ENCODE measurements around the gene ST7.

The ST7 gene

DNA sequence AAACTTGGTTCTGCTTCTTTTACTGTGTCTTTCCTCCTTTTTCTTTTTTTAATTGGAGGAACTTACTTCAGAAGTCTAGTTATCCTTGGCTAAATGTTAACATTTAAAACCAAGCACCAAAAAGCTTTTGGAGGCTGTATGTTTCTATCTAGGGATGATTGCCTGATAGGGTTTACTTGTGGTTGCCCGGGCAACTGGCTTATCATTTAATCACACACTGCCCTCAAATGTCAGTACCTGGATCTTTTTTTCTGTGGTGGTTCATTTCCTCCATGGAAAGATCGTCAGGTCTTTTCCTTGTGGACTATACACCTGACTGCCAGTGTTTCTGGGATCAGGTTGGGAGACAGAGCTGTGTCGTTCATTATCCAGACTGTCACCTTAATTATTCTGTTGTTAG is 196.4 kb downstream of the ST7 start:
- no peak for TF ChIP-seq JUND (IDR thresholded peaks at IDR 0.05; ENCODE audit: low read depth)
- DNase-seq (ENCODE audit: low read depth in 1 of 2, low spot score in 1 of 2): no peak
- in situ Hi-C loops (cut with HindIII; ENCODE audit: low pct_unique_long_range_greater_than_20kb, low sequenced_read_pairs): no loop called here

DNA sequence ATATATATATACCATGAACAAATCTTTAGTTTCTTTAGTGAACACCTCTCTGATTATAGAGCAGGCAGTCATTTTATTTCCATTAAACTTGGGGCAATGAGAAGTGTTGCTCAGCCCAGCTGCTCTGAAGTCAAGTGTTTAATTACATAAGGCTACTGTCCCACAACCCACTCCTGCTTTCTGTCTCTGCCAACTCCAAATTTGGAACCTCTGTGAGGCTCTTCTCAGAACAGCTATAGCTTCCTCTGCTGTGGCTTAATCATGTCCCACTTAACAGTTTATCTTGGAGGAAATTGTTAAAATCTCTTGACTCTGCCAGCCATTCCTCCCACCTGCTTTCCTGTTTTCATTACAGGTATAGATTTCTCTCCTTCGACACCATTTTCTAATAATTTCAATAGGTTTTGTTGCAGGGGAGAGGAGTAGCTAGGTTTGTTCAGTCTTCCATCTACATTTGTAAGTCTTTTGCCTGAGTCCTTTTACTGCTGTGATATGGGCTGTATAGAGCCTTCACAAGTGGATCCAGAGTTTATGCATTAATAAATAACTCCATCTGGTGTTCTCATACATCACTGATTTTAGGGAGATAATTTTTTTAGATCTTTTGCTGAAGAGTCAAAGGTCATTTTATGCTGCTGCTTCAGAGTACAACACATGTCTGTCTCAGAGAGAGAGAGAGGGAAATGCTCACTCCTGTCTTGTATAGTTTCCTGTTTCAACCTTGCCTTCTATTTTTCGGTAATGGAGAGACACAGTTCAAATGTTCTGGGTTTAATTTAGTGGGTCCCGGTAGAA is 199.1 kb downstream of the ST7 start:
- in situ Hi-C loops (cut with HindIII; ENCODE audit: low pct_unique_long_range_greater_than_20kb, low sequenced_read_pairs): no loop called here
- DNase-seq (ENCODE audit: low read depth in 1 of 2, low spot score in 1 of 2): no peak
- TF ChIP-seq JUND (IDR thresholded peaks at IDR 0.05; ENCODE audit: low read depth): no peak

DNA sequence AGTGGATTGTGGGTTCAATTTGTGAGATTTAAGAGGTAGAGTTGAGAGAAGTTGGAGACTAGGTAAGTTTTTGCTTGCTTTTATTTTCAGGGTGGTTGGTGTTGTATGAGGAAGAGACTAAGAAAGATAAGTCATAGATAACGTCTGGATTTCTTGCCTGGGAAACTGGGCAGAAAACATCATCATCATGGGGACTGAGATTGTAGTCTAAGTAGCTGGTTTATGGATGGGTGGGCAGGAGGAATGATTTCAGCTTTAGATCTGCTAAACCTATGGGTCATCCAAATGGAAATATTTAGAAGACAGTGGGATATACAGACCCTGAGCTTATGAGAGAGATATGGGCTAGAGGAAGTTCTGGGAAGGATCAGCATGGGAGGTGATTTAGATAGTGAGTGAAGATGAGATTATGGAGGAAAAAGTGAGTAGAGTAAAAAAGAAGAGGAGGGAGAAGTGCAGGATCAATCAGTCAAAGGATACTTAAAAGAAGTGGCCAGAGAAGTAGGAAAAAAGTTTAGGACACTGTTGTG is 199.8 kb downstream of the ST7 start:
- in situ Hi-C loops (cut with HindIII; ENCODE audit: low pct_unique_long_range_greater_than_20kb, low sequenced_read_pairs): no loop called here

DNA sequence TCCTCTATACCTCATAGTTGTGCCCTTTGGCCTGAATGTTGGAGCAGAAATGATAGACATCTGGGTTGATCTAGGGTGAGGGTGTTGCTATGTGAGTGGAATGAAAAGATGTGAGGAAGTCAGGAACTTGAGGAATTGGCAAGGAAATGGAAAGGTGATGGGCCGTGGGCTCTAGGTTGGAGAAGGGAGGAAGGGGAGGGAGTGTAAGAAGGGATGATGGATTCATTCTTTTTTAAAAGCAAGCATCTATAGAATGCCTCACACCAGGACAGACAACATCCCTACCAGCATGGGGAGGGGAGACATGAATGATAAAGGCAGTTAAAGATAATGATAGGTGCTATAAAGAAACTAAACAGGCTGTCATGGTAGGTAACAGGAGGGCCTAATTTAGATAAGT is 201.4 kb downstream of the ST7 start:
- in situ Hi-C loops (cut with HindIII; ENCODE audit: low pct_unique_long_range_greater_than_20kb, low sequenced_read_pairs): no loop called here
- no peak for DNase-seq (ENCODE audit: low read depth in 1 of 2, low spot score in 1 of 2)
- no peak for TF ChIP-seq JUND (IDR thresholded peaks at IDR 0.05; ENCODE audit: low read depth)

More for the DNA sequence above, 199.8 kb downstream of the ST7 start:
- DNase-seq (ENCODE audit: low read depth in 1 of 2, low spot score in 1 of 2): no peak
- TF ChIP-seq JUND (IDR thresholded peaks at IDR 0.05; ENCODE audit: low read depth): no peak

DNA sequence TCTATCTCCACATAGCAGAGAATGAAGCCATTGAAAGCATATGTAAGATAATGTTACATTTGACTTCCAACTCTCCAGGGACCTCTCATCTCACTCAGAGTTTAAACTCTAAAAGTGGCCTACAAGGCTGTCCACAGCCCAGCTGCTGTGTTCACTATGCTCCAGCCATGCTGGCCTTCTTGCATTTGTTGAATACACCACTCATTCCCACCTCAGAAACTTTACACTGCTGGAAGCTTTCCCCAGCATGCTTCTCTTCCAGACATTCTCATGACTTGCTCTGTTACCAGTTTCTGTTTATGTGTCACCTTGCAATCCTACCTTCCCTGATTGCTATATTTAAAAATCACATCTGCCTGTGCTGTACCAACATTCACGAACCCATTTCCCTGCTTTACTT is 202.4 kb downstream of the ST7 start:
- TF ChIP-seq JUND (IDR thresholded peaks at IDR 0.05; ENCODE audit: low read depth): no peak
- DNase-seq (ENCODE audit: low read depth in 1 of 2, low spot score in 1 of 2): no peak
- in situ Hi-C loops (cut with HindIII; ENCODE audit: low pct_unique_long_range_greater_than_20kb, low sequenced_read_pairs): no loop called here

DNA sequence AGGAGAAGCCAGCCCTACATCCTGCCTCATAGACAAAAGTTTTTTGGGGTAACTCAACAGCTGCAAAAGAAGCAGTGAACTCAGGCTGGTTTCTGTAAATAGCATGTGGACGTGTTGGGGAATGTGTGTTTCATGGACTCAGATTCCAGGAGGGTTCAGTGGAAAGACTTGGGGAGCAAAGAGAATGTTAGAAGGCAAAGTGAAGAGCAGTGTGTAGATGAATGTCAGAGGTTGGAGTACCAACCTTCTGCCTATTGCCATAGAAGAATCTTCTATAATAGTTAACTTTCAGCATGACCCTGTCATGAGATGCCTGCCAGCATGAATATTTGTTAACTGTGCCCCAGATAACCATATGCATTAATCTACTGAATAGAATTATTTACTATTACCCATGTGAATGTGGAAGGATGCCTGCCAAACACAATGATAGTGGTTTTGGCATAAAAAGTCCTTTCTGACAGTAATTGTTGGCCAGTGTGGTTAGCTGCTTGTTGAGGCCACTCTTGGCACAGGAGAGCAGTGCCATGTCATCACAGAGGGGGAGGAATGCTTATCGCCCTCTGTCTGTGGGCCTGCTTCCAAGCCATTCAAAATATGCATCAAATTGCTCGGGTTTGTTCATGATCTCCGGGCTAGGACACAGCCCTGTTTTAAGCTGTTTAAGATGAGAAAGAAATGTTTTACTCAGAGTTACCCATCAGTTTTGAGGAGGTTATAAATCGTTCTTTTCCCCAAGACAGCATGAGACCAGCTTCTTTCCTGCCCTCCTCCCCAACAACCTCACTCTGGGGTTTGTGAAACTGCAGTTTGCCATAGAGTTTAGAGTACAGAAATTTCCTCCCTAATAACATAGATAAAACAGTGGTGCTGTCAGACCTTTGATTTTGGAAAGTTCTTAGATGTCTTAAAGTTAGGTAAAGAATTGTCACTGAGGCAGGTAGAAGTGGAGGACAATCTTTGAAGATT is 204.2 kb downstream of the ST7 start:
- in situ Hi-C loops (cut with HindIII; ENCODE audit: low pct_unique_long_range_greater_than_20kb, low sequenced_read_pairs): no loop called here
- DNase-seq (ENCODE audit: low read depth in 1 of 2, low spot score in 1 of 2): no peak
- TF ChIP-seq JUND (IDR thresholded peaks at IDR 0.05; ENCODE audit: low read depth): no peak

DNA sequence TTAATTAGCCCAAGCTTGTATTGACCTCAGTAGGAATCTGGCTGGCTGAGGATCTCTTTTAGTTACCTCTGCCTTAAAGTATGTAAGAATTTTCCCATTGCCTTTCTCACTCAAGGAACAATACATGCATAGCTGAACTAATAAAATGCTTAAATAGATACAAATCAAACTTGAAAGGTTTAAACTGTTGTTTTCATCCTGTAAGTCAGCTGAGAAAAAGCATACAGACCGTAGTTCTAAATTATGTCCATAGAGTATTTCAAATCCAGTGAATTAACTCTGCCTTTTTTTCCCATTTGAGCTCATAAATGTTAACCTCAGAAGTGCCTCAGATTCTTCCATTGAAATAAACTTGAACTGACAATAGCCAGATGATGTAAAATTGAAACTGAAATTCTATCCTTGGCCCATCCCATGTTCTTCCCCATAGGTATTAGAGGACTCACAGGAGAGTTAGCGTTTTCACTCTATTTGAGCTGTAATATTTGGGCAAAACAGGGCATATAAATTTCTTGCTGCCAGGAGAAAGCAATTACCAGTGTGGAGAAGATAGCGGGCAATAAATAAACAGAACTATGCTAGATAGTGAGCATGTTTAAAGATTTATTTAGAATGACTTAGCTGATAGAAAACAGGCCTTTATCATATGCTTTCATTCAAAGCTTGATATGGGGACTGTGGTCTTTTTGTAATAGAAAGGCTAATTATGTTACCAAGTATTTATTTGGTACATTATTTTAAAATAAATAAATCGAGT is 205.8 kb downstream of the ST7 start:
- TF ChIP-seq JUND (IDR thresholded peaks at IDR 0.05; ENCODE audit: low read depth): no peak
- in situ Hi-C loops (cut with HindIII; ENCODE audit: low pct_unique_long_range_greater_than_20kb, low sequenced_read_pairs): no loop called here
- no peak for DNase-seq (ENCODE audit: low read depth in 1 of 2, low spot score in 1 of 2)

DNA sequence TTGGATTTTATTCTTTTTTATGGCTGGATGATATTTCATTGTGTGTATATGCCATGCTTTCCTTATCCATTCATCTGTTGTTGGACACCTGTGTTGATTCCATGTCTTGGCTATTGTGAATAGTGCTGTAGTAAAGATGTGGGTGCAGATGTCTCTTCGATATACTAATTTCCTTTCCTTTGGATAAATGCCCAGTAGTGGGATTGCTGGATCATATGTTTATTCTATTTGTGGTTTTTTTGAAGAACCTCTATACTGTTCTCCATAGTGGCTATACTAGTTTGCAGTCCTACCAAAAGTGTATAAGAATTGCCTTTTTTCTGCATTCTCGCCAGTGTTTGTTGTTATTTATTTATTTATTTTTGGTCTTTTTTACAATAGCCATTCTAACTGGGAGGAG is 209.8 kb downstream of the ST7 start:
- in situ Hi-C loops (cut with HindIII; ENCODE audit: low pct_unique_long_range_greater_than_20kb, low sequenced_read_pairs): no loop called here
- no peak for DNase-seq (ENCODE audit: low read depth in 1 of 2, low spot score in 1 of 2)
- no peak for TF ChIP-seq JUND (IDR thresholded peaks at IDR 0.05; ENCODE audit: low read depth)

DNA sequence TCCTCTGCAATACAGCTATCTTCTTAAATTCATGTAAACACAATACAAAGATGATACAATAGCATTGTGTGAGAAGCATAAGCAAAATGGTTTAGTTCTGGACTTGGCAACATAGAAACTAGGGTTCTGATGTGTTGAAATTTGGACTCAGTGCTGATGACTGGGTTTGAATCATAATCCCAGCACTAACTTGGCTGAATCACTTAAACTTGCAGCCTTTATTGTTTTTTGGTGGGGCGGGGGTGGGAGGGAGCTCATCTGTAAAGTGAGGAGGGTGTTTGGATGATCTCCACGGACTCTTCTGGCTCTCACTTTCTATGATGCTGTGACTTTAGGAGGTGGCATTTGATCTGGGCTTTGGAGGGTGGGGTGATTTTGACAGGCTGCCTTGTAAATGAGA is 211.3 kb downstream of the ST7 start:
- no peak for TF ChIP-seq JUND (IDR thresholded peaks at IDR 0.05; ENCODE audit: low read depth)
- in situ Hi-C loops (cut with HindIII; ENCODE audit: low pct_unique_long_range_greater_than_20kb, low sequenced_read_pairs): no loop called here
- DNase-seq (ENCODE audit: low read depth in 1 of 2, low spot score in 1 of 2): no peak

DNA sequence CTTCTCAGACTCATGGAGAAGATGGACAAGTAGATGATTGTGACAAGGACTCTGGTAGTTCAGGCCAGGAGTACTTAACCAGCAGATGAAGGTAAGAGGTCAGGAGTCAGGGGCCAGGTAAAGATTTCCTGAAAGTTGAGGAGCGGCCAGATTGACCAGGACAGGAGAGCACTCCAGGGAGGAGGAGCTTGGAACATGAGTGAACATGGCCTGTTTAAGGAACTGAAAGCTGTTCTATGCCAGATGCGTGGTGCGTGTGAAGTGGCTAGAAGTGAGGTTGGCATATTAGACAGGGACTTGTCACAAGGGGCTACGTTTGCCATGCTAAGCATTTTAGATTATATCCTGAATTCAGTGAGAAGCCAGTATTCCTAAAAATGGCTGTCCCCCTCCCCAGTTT is 212.4 kb downstream of the ST7 start:
- no peak for DNase-seq (ENCODE audit: low read depth in 1 of 2, low spot score in 1 of 2)
- TF ChIP-seq JUND (IDR thresholded peaks at IDR 0.05; ENCODE audit: low read depth): no peak
- in situ Hi-C loops (cut with HindIII; ENCODE audit: low pct_unique_long_range_greater_than_20kb, low sequenced_read_pairs): no loop called here

DNA sequence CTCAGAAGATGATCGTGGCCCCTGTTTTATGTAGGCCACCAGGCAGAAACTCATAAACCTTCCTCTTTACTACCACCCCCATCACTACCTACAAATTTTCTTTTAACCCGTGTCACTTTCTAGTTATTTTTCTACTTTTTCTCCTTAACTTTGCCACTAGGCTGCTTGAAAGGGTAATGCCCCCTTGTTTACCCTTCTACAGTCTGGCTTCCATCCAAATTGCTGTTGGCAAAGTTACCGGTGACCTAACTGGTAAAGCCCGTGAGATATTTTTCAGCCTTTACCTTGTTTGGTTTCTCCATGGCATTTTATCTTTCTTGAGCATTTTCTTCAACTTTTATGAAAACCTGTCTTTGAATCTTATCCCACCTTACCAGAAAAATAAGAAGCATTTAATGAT is 216.6 kb downstream of the ST7 start:
- in situ Hi-C loops (cut with HindIII; ENCODE audit: low pct_unique_long_range_greater_than_20kb, low sequenced_read_pairs): no loop called here
- DNase-seq (ENCODE audit: low read depth in 1 of 2, low spot score in 1 of 2): peak in 1 of 2 experiments; percentile 53
- TF ChIP-seq JUND (IDR thresholded peaks at IDR 0.05; ENCODE audit: low read depth): no peak

DNA sequence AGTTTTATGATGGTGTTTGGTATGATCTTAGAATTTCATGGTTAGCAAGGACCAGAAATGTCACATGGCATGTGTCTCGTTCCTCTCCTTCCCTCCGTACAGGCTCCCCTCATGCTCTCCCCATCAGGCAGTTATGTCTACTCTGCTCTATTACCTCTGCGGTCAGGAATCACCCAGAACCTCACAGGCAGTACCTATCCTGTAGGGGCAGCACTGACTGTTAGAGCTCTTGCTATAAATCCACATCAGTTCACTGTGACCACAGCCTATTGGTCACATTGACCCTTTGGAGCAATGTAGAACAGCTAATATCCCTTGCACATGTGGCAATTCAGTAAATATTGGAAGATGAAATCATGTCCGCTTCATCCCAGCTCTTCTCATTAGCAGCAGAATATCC is 217.8 kb downstream of the ST7 start:
- in situ Hi-C loops (cut with HindIII; ENCODE audit: low pct_unique_long_range_greater_than_20kb, low sequenced_read_pairs): no loop called here
- TF ChIP-seq JUND (IDR thresholded peaks at IDR 0.05; ENCODE audit: low read depth): no peak
- peak in 1 of 2 experiments; percentile 11 for DNase-seq (ENCODE audit: low read depth in 1 of 2, low spot score in 1 of 2)

Data from T47D (cell line).